Astrocyte (in vitro differentiated cells and primary cell): ENCODE measurements around the gene PXDN. TPM values are rescaled to one million over a fixed set of nuclear protein-coding genes. Genes with fewer than 3 reads are reported as not detected.

Experiments
- DNase-seq: peaks from one replicate; pipeline ENCODE4 v3.0.0-alpha.2; 2010; ENCODE audit warnings: low read depth
- FAIRE-seq: peaks from 2 replicates; lab custom pipeline; 2011; peaks lifted over from hg19 to GRCh38; lab: Jason Lieb, UNC
- H2AFZ ChIP-seq: 2 replicates; pipeline ENCODE4 v1.6.0; 2012; ENCODE audit warnings: low read depth, low read length, inconsistent platforms
- H3K27ac ChIP-seq: 2 replicates; pipeline ENCODE4 v1.5.1; 2011; ENCODE audit warnings: low read depth, low read length, inconsistent platforms
- H3K27me3 ChIP-seq: 2 replicates; pipeline ENCODE4 v1.6.0; 2011; ENCODE audit warnings: low read length, inconsistent platforms; ENCODE audit not compliant: insufficient read depth
- H3K36me3 ChIP-seq: 2 replicates; pipeline ENCODE4 v1.5.1; 2011; ENCODE audit warnings: low read length, inconsistent platforms; ENCODE audit not compliant: insufficient read depth
- H3K4me1 ChIP-seq: 2 replicates; pipeline ENCODE4 v1.5.1; 2011; ENCODE audit warnings: low read length, inconsistent platforms; ENCODE audit not compliant: insufficient read depth
- H3K4me2 ChIP-seq: 2 replicates; pipeline ENCODE4 v1.6.0; 2012; ENCODE audit warnings: low read length, inconsistent platforms
- H3K4me3 ChIP-seq: 2 replicates; pipeline ENCODE4 v1.5.1; 2011; ENCODE audit warnings: low read depth, mild to moderate bottlenecking, low read length, inconsistent platforms; ENCODE audit not compliant: insufficient read depth
- H3K79me2 ChIP-seq: 2 replicates; pipeline ENCODE4 v1.6.0; 2012; ENCODE audit warnings: mild to moderate bottlenecking, low read length, inconsistent platforms; ENCODE audit not compliant: insufficient read depth
- H3K9ac ChIP-seq: 2 replicates; pipeline ENCODE4 v1.6.0; 2012; ENCODE audit warnings: mild to moderate bottlenecking, low read length, inconsistent platforms
- H3K9me3 ChIP-seq: 2 replicates; pipeline ENCODE4 v1.5.1; 2012; ENCODE audit warnings: low read depth, mild to moderate bottlenecking, low read length, inconsistent platforms; ENCODE audit not compliant: insufficient read depth
- H4K20me1 ChIP-seq: 2 replicates; pipeline ENCODE4 v1.6.0; 2012; ENCODE audit warnings: low read length, inconsistent platforms; ENCODE audit not compliant: insufficient read depth
- H3K27ac Mint-ChIP-seq: one replicate; pipeline ENCODE4 v1.8.0; 2021; ENCODE audit warnings: mild to moderate bottlenecking, mixed read lengths; ENCODE audit not compliant: unreplicated experiment
- H3K27me3 Mint-ChIP-seq: one replicate; pipeline ENCODE4 v1.8.0; 2021; ENCODE audit warnings: low read depth, mixed read lengths; ENCODE audit not compliant: unreplicated experiment
- H3K36me3 Mint-ChIP-seq: one replicate; pipeline ENCODE4 v1.8.0; 2021; ENCODE audit warnings: low read depth, mixed read lengths; ENCODE audit not compliant: unreplicated experiment
- H3K4me1 Mint-ChIP-seq: one replicate; pipeline ENCODE4 v1.8.0; 2021; ENCODE audit warnings: low read depth, mixed read lengths; ENCODE audit not compliant: unreplicated experiment
- H3K4me3 Mint-ChIP-seq: one replicate; pipeline ENCODE4 v1.8.0; 2021; ENCODE audit warnings: mild to moderate bottlenecking, moderate library complexity, mixed read lengths; ENCODE audit not compliant: unreplicated experiment
- H3K9me3 Mint-ChIP-seq: one replicate; pipeline ENCODE4 v1.8.0; 2021; ENCODE audit warnings: mild to moderate bottlenecking, mixed read lengths; ENCODE audit not compliant: unreplicated experiment
- CTCF ChIP-seq: IDR thresholded peaks from 2 replicates; pipeline ENCODE4 v1.5.1; 2011; ENCODE audit warnings: low read depth, mild to moderate bottlenecking, inconsistent platforms, low read length, moderate library complexity; ENCODE audit not compliant: insufficient read depth
- EZH2 ChIP-seq: IDR thresholded peaks from 2 replicates; pipeline ENCODE4 v1.6.1; 2012; ENCODE audit warnings: mild to moderate bottlenecking, low read length, inconsistent platforms; ENCODE audit not compliant: insufficient read depth
- total RNA-seq: library from RNA; stranded (reverse); gene quantifications from 2 replicates; pipeline ENCODE4 v1.2.1, GENCODE V29; 2021

PXDN gene
- total RNA-seq, 1 donor from 2014 or later: 417 TPM

DNA sequence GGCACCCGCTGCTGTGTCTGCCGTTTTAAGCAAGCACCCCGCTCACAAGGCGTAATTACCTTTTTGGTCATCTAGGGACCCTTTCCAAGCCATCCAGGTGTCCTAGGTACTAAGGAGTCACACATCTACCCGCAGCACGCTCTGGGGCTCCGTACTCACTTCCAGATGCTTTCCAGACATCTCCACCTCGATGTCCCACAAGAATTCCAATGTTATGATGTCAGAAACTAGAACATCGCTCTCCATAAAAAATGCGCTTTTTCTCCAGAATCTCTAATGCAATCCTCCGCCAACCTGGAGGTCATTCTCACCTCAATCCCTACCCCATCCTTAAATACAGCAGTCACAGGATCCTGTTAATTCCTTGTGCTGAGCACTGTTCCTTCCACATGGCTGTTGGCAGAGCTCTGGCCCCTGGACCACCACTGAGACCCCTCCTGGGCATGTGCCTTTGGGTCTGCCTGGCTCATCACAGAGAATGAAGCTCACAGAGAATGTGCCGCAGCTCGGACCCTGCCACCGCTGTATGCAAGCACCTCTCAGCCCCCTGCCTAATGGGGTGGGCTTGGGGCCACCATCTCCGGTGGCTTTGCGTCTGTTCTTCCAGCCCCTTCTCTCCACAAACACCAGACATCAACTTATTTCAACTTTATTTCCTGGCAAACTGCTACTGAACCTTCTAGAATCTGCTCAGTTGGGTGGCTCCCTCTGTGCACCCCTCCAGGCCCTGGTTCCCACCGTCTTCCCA, 4.6 kb upstream of the PXDN start:
- H3K9me3 Mint-ChIP-seq: peaks cover 3% of the 10 kb centered on the region
- FAIRE-seq: no peak
- peaks cover under 1% of the 10 kb centered on the region for H3K9me3 ChIP-seq
- H3K79me2 ChIP-seq: peaks cover 16% of the 10 kb centered on the region
- H2AFZ ChIP-seq: no peak overlapping the region
- TF ChIP-seq EZH2: no peak
- no peak for TF ChIP-seq CTCF
- DNase-seq: no peak
- H3K27me3 Mint-ChIP-seq: peaks cover 25% of the 10 kb centered on the region
- peaks cover 4% of the 10 kb centered on the region for H3K36me3 Mint-ChIP-seq
- no peak overlapping the region for H3K9ac ChIP-seq
- peaks cover 6% of the 10 kb centered on the region for H4K20me1 ChIP-seq
- no peak overlapping the region for H3K4me3 ChIP-seq
- no peak overlapping the region for H3K27ac ChIP-seq
- peaks cover 33% of the 10 kb centered on the region for H3K4me1 ChIP-seq
- H3K4me1 Mint-ChIP-seq: peaks cover 7% of the 10 kb centered on the region
- H3K36me3 ChIP-seq: no peaks in the 10 kb centered on the region
- no peaks in the 10 kb centered on the region for H3K27me3 ChIP-seq
- H3K4me3 Mint-ChIP-seq: no peak overlapping the region
- no peak overlapping the region for H3K27ac Mint-ChIP-seq
- H3K4me2 ChIP-seq: no peak overlapping the region

- DNase-seq (no peak), FAIRE-seq (no peak)
- Mint-ChIP-seq H3K4me1 (peaks cover 7% of the 10 kb centered on the region), H3K4me3 (no peak overlapping the region), H3K27ac (no peak overlapping the region), H3K27me3 (peaks cover 25% of the 10 kb centered on the region), H3K36me3 (peaks cover 4% of the 10 kb centered on the region), H3K9me3 (peaks cover 2% of the 10 kb centered on the region)
- Histone ChIP-seq H3K36me3 (no peaks in the 10 kb centered on the region), H2AFZ (no peak overlapping the region), H3K27ac (no peak overlapping the region), H3K27me3 (no peaks in the 10 kb centered on the region), H3K9ac (no peak overlapping the region), H3K4me3 (no peak overlapping the region), H3K4me2 (no peak overlapping the region), H3K79me2 (peaks cover 16% of the 10 kb centered on the region), H3K4me1 (peaks cover 33% of the 10 kb centered on the region), H3K9me3 (no peaks in the 10 kb centered on the region), H4K20me1 (peaks cover 6% of the 10 kb centered on the region)
- no peak for TF ChIP-seq EZH2
- no peak for TF ChIP-seq CTCF
Observed at GRCh38 chr2:1748176-1748740, 3.9 kb upstream of the PXDN start.
